HCEC 1CT (cell line): ENCODE results near the gene CAMK1D.

Source experiments
- DNase-seq: peaks from one replicate; pipeline ENCODE4 v3.0.0-alpha.2; 2017

Gene CAMK1D

DNA sequence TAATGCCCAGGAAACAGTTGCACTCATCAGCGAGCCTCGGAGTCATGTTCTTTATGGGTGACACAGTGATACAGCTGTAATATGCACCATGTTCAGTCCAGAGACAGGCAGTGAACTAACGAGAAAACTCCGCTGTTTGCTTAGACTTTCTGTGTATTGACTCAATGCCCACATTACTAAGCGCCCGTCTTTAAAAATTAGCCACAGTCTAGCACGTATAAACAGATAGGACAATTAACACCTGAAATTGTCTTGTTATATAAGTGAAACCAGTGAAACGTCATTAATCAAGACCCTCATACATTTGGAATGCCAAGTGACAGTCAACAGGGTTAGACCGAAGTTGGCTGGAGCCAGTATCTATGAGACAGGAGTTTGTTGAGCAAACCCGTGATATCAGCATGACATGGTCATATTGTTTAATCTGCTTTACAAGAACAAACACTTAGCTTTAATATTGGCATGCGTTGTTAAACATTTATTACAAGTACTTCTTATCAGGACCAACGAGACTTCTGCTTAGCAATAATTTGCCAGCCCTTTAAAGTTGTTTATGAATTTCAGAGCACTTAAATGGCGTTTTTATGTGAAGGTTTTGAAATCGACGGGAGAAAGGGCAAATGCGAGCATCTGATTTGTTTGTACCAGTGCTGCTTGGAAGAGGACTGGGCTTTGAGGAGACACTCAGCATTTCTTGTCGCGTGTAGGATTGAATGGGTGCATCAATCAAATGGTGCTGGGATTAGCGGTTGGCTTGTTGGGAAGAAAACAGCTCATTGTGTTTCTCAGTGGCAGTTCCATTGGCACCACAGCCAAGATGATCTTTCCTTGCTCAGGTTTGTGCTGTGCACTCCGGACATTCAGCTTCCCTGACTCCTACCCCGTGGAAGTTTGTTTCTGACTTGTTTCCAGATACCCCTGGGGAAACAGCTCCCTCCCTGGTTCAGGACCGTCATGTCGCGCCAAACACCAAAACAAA, 56.3 kb downstream of the CAMK1D start:
- no peak for DNase-seq

DNA sequence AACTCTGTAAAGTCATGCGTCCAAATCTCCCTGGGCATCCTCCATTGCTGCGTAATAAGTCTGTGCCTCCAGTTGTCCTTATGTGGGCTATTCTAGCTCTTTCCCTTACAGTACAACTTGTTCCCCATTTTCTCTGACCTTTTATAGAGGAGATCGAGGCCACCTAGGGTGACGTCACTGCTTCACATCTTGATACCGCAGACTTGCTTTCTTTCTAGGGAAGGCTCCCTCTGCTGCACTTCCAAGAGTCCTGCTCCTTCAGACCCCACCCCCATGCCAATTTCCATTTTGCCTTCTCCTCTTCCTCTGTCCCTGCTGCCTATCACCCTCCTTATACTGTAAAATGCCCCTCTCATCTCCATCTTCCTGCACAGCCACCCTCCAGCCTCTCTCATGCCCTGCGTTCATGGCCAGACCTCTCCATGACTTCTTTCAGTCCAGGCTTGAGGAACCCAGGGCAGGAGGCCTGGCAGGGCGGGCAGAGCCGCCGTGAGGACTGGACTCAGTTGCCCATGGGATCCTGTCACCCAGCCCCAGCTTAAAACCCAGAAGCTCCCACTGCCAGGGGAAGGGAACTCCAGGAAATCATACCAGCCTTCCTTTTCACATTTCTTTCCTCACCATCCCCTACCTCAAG, 57.5 kb downstream of the CAMK1D start:
- no peak for DNase-seq

DNA sequence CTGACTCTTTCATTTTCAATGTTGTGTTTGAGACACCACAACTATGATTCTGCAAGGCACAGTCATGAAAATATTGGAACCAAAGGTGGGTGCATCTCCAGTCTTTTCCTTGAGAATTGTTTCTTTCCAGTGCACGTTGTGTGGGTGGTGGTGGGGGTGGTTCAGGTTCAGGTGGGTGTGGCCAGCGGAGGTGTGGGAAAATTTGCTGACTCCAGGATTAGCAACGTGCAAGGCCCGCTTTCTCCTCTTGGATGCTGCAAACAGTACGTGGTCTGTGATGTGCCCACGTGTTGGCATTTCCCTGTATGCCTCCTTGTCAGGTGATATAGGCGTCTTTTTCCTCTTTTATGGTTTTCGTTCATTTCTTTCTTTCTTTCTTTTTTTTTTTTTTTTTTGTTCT, 59.1 kb downstream of the CAMK1D start:
- no peak for DNase-seq

DNA sequence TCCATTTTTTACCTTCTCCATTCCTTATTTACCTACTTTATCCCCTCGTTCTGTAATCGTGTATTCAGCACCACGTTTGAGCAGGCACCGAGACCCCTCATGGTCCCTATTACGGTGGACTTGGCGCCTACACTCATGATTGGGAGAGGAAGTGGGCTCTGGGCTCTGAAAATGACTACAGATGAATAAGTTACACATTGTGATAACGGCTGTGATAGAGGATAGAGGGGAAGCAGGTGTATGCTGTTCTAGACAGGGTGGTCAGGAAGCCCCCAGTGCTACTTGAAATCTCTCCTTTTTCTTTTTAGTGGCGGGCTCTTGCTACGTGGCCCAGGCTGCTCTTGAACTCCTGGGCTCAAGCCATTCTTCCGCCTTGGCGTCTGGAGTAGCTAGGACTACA, 59.8 kb downstream of the CAMK1D start:
- no peak for DNase-seq

DNA sequence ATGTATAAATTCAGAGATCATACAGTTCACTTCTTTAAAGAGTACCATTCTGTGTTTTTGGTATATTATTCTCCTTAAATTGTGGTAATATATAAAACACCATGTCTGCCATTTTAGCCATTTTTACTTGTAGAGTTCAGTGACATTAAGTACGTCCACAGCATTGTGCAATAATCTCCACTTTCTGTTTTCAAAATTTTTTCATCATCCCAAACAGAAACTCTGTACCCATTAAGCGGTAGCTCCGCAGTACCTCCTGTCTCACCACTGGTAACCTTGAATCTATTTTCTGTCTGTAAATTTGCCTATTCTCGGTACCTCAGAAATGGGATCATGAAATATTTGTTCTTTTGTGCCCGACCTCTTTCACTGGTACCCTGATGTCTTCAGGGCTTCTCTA, 60.3 kb downstream of the CAMK1D start:
- no peak for DNase-seq

DNA sequence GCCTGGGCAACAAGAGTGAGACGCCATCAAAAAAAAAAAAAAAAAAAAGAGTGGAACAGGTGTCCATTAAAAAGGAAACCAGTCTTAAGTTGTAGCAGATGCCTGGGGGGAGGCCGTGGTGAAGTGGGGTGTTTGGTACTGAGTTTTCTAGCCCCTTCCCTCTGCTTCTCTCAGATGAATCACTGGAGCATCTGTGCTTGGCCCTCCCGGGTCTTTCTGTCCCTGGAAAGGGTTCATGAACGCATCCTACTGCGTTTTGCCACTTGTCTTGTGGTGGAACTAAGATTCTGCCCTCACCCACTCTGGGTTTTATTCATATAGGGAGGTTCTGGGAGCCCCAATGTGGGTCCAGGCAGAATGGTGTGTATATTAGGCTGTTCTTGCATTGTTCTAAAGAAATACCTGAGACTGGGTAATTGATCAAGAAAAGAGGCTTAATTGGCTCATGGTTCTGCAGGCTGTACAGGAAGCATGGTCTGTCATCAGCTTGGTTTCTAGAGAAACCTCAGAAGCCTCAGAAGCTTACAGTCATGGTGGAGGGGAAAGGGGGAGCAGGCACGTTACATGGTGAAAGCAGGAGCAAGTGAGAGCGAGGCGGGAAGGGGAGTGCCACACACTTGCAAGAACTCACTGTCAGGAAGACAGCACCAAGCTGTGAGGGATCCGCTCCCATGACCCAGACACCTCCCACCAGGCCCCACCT, 63.5 kb downstream of the CAMK1D start:
- no peak for DNase-seq

DNA sequence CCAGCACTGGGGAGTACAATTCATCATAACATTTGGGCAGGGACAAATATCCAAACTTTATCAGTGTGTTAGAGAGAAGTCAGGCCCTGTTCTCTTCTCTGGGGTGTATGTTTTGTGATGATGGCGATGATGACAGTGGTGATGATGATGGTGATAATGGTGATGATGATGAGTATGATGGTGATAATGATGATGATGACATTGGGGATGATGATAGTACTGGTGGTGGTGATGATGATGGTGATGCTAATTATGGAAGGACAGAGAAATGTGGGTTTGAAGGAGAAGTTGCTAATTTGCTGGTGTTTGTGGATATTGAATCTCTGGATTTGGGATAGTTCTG, 64.0 kb downstream of the CAMK1D start:
- DNase-seq = no peak

DNA sequence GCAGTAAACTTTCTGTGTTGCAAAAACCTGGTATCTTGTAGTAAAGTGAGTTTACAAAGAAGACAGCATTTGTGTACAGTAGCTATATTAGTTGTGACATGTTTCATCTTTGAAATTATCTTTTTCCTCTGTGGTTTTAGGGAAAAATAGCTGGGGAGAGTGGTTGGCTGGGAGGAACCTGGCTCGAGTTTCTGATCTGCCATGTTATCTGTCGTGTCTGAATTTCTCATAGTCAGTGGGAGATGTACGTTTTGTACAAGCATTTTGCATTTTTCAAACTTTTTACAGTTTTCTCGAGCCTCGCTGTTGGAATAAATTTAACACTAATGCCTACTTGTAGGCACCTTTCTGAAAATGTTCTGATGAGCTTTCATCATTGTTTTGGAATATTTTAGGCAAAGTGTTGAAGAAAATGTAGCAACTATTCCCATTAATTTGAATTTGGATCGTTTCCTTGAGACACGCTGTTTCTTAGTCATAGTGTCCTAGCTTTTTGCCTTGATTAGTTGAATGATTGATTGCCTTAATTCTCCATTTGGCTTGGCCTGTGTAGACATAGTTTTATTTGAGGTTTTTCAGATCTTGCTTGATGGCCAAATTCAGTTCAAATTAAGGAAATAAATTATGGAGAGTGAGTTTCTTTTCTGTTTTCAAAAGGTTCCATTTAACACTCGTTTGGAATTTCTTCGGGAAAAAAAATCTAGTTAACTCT, 65.1 kb downstream of the CAMK1D start:
- DNase-seq = no peak

DNA sequence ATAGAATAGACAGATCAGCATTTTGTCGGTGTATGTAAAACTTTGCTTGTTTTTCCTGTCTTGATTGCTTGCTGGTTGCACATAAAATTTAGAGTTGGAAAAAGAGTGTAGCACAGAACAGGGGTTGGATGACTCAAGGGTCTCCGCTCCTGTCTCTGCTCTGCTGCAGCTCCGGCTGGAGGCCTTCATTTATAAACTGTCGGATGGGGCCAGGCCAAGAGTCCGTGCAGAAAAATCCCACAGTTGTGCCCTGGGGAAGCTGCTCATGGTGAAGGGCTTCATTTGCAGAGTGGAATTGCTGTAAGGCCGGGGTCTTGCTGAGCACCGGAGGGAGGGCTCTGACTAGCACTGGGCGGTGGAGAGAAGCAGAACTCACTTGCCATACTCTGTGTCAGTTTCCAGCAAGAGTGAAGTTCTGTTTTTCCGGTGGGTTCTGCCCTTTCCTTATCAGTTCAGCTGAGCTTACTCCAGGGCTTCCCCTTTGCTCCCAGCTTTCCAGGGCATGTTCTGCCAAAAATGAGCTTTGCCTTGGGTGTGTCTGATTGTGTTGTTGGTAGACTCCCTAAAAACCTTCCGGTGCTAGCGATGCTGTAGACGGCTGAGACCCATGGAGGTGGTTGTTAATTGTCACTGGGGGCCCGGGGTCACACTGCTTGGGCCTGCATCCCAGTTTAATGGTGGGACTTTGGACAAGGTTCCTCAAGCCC, 67.2 kb downstream of the CAMK1D start:
- DNase-seq = no peak

DNA sequence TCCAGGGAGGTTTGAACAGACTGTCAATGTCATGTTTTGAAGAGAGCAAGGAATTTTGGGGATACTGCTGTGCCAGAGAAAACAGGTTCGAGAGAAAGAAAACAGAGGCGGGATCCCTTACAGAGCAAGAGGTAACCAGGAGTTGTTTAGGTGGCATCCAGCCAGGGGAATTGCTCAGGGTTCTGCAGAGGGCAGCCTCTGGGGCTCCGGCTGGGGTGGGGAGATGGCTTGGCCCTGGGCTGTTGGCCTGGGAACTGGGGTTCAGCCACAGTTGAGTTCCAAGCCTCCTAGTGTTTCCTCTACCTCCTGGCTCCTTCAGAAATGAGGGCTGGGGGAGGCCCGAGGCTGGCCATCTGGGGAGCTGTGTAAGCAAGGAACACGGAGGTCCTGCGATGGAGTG, 68.0 kb downstream of the CAMK1D start:
- no peak for DNase-seq

DNA sequence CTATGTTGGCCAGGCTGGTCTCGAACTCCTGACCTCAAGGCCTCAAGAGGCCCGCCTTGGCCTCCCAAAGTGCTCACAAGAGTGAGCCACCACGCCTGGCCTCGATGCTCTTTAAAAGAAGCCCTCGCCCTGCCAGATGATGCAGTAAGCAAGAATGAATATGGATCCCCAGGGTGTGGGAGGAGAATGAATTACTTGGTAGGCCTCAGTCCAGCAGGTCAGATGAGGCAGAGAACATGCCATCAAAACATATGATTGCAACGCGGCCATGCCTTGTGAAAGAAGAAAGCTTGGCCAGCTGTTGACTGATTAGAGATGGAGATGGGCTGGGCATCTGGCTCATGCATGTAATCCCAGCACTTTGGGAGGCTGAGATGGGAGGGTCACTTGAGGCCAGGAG, 68.7 kb downstream of the CAMK1D start:
- no peak for DNase-seq

DNA sequence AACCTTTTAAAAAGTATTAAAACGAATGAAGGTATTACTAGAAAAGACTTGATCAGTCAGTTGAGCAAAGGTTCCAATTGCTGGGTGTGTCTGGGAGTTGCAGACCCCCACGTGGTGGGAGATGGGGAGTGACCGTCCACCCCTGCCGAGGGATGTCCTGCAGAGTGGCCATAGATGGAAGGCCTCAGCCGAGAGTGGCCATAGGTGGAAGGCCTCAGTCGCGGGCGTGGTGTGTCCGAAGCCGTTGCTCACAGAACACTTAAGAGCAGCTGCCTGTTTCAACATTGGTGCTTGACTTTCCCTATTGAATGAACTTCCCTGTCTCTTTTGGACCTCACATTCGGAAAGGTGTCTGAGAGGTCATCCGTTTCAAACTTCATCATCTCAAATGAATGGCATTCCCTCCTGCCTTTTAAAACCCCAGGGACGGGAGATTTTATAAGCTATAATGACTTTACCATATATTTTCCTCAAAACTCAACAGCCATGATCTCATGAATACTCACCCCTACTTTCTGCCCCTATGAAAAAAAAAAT, 69.4 kb downstream of the CAMK1D start:
- no peak for DNase-seq

DNA sequence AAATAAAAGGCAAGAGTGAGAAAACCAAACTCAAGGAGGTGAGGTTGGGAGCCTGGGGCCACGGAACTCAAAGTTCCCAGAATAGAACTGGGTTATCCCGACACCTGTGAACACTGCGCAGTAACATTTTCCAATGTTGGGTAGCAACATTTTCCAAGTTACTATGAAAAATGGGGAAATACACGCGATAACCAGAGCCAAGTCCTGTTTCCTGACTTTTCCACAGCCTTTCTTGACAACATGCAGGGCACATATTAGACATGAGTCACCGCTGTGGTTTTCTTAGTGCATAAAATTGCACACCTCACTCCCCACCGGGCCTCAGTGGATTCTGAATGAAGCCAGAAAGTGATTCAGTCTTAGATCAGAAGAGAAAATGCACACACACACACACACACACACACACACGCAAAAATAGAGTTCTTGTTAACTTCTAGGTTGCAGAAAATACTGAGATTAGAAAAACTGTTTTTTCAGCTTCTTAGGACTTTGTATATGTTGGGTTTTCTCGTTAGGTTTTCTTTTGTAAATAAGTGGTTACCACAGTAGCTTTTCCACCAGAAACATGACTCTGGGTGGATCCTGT, 70.0 kb downstream of the CAMK1D start:
- peak; percentile 90 for DNase-seq

DNA sequence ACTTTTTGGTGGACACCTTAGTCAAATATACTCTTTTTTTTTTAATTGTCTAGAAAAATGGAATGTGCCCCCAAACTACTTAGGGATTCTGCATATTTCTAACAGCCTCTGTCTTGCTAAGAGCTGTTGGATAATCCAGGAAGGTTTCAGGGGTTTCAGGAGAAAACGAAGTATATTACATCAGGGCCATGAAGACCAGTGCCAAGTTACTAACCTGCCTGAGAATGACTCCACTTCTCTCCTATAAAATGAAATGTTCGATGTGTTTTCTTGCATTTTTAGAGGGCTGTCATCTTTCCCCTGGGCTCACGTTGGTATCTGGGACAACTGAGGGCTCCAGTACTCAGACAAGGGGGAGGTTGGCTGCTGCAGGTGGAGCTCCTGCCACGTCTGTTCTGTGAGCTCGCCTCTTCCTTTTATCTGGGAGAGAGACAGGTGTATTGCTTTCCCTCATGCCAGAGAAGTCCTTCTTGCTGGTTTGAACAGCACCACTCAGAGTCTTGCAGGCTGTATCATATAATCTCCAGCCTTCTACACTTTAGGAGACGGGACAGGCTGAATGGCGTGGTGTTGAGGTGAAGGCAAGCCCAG, 71.3 kb downstream of the CAMK1D start:
- no peak for DNase-seq

DNA sequence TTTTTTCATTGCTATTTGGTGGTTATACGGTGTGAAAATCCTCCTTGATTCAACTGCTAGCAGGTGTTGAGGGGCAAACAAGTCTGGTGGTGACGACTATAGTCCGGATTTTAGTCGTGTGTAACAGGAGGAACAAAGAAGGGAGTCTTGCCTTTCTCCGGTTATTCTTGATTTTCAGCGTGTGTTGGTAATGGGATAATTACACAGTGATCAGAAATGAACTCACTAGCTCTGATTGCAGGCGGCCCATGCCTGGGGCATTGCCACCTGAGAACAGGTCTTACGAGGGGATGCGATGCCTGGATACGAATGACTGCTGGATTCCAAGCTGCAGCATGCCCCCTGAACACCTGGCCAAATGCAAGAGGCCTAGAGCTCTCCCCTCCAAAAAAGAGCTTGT, 72.8 kb downstream of the CAMK1D start:
- no peak for DNase-seq

DNA sequence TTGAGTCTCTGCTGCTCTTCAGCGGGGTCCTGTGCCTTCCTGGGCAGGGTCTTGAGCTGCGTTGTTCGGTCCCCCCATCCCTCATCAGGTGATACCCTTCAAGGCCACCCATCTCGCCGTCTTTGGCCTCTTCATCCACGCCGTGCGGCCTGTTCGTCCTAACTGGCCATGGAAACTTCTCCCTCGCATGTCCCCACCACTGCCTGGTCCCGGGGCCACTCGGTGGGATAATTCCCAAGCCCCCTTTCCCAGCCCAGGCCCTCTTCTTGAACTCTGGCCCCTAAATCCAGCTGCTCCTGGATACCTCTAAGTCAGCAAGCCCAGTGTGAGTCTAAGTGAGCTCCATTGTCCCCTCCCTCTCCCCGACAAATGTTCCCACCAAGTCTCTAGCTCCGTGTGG, 74.5 kb downstream of the CAMK1D start:
- DNase-seq = no peak

DNA sequence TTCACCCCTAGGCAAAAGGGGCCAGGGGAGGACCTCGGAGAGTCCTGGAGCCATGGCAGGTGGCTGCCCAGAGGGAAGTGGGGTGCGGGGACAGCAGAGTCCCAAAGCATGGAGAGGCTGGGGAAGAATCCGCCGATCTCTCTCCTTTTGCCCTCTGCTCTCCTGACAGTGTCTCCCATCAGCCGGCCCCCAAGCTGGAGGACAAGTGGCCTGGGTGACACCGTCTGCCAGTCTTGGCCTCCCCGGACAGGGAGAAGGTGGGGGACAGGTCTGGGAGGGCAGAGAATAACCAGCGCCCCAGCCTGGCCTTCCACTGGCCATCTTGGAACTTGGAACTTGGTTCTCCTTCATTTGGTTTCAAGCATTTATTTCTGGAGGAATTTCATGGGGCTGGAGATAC, 77.9 kb downstream of the CAMK1D start:
- DNase-seq = no peak

DNA sequence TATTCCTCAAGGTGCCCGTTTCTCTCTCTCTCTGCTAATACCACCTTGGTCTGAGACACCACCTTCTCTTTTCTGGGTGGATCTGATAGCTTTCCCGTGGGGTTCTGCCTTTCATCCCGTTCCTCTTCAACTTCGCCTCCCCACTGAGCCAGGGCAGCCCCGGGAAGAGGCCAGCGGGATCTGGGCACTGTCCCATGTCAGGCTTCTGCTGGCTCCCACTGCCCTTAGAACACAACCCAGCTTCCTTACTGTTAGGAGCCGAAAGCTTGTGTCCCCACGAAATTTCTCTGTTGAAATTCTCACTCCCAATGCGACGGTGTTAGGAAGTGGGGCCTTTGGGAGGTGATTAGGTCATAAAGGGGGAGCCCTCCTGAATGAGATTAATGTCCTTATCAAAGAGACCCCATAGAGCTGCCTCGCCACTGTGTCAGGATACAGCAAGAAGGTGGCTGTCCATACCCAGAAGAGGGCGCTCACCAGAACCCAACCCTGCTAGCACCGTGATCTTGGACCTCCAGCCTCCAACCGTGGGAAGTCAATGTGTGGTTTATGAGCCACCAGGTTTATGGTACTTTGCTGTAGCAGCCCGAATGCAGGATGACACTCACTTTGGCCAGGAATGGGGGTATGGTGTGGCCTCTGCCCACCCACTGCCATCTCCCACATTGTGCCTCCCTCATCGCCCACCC, 79.2 kb downstream of the CAMK1D start:
- DNase-seq = no peak

DNA sequence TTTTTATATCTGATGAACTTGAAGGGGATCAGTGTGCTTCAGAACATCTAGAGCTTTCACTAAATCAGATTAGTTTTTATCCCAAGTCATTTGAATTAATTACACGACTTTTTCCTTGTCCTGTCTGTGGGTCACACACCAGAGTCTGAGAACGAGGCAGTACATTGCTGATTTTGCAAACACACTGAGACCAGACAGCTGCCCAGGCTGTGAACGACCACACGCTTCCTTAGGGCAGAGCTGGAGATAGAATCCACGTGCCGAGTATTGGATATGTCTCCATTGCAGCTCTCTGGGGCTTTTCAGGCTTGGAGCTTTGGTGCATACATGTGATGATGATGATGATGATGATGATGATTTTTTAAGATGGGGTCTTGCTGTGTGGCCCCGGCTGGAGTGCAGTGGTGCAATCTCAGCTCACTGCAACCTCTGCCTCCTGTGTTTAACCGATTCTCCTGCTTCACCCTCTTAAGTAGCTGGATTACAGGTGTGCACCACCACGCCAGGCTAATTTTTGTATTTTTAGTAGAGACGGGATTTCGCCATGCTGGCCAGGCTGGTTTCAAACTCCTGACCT, 81.1 kb downstream of the CAMK1D start:
- DNase-seq = no peak
